Activated CD4-positive, CD25-positive, alpha-beta regulatory T cell treated with anti-CD3 and anti-CD28 coated beads, Interleukin-2, amount 50 U/mL, for 16 hours (primary cell): ENCODE measurements around the gene CSAD.

Experiments used
- DNase-seq: peaks from one replicate; pipeline ENCODE4 v3.0.0-alpha.2; 2020; ENCODE audit warnings: low read depth, low spot score

Gene CSAD, protein sequence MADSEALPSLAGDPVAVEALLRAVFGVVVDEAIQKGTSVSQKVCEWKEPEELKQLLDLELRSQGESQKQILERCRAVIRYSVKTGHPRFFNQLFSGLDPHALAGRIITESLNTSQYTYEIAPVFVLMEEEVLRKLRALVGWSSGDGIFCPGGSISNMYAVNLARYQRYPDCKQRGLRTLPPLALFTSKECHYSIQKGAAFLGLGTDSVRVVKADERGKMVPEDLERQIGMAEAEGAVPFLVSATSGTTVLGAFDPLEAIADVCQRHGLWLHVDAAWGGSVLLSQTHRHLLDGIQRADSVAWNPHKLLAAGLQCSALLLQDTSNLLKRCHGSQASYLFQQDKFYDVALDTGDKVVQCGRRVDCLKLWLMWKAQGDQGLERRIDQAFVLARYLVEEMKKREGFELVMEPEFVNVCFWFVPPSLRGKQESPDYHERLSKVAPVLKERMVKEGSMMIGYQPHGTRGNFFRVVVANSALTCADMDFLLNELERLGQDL

GRCh38 chr12:53180220-53180930, at the start of gene CSAD, which contains the start of gene ZNF740:
TSS of gene CSAD (minus strand) at chr12:53180925. CDS start at chr12:53173470, 7,455 bp downstream.
TSS of gene ZNF740 (plus strand) at chr12:53180722. CDS start at chr12:53181984, 1,262 bp downstream.
- DNase-seq = peak; percentile 94

- no peak for DNase-seq
Observed at GRCh38 chr12:53230108-53230845, 49.6 kb upstream of the CSAD start.

DNA sequence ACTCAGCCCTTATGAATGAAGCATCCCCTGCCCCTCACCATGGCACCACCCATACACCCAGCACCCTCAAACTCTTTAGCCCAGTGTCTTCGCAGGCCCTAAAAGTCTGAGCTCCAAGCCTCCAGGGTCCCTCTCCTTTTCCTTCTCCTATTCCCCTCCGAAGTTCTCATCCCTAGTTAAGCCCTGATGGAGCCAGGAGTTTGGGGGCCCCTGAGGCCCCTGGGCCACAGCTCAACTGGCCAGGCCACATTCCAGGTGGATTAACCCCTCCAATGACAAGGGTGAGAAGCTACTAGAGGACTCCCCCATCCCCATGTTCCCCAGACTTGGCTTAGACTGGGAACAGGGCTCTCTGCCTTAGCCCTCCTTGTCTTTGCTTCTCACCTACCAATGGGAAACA, 48.7 kb upstream of the CSAD start:
- DNase-seq = no peak

DNA sequence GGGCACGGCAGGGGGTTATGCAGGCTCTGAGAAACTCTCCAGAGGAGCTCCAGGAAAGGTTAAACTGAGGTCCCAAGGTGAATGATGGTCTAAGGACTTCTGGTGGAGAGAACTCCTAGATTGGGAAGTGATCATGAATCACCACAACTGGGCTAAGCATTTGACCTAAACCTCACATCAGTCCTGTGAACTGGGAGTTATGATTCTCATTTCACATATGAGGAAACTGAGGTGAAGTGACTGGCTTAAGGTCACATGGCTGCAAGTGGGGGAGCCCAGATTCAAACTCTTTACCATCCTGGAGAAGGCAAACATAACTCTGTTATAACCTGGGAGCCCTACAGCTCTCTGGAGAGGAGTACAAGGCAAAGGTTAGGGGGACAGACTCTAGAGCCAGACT, 47.1 kb upstream of the CSAD start:
- DNase-seq = no peak

DNA sequence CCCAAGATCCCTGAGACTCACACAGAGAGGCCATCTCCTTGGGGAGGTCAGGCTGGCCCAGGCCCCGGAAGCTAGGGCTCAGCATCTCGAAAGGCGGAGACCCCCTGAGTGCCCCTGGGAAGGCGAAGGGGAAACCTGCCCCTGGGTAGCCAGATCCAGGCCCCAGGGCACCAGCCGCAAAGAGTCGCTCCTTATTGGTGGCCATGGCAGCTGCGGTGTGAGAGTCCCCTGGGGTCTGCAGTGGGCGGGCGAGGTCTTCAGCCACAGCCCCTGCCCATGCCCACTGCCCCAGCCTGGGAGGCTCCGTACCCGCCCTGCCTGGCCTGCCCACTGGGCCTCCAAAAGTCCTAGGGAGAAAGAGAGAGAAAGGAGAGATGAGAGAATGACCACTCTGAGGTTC, 46.6 kb upstream of the CSAD start:
- no peak for DNase-seq

- DNase-seq = no peak
Observed at GRCh38 chr12:53226815-53227214, 46.1 kb upstream of the CSAD start.

DNA sequence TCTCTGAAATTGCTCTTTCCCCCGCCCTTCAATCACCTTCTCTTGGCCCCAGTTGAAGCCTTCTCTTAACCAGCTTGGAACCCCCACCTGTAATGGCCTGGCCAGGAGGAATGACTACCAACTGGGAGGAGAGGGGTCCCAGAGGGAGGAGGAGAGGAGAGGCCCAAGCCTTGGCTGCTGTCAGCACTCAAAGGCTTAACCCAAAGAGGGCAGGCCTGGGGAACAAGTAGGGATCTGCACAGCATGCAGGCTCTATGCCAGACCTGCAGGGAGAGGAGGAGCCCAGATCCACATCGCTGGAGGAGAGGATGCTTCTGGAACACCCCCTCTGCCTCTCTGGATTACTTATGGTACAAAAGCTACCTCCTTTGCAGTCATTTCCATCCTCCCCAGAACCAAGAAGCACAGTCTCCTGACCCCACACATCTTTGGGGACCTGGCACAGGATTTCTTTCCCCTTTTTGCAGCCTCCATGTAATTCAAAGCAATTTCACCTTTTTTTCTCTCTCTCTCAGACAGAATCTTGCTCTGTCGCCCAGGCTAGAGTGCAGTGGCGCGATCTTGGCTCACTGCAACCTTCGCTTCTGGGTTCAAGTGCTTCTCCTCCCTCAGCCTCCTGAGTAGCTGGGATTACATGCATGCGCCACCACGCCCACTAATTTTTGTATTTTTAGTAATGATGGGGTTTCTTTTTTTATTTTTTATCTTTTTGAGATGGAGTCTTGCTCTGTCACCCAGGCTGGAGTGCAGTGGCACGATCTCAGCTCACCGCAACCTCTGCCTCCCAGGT, 45.1 kb upstream of the CSAD start:
- DNase-seq = no peak

GRCh38 chr12:53224897-53225634, 44.3 kb upstream of the CSAD start:
- DNase-seq = no peak

DNA sequence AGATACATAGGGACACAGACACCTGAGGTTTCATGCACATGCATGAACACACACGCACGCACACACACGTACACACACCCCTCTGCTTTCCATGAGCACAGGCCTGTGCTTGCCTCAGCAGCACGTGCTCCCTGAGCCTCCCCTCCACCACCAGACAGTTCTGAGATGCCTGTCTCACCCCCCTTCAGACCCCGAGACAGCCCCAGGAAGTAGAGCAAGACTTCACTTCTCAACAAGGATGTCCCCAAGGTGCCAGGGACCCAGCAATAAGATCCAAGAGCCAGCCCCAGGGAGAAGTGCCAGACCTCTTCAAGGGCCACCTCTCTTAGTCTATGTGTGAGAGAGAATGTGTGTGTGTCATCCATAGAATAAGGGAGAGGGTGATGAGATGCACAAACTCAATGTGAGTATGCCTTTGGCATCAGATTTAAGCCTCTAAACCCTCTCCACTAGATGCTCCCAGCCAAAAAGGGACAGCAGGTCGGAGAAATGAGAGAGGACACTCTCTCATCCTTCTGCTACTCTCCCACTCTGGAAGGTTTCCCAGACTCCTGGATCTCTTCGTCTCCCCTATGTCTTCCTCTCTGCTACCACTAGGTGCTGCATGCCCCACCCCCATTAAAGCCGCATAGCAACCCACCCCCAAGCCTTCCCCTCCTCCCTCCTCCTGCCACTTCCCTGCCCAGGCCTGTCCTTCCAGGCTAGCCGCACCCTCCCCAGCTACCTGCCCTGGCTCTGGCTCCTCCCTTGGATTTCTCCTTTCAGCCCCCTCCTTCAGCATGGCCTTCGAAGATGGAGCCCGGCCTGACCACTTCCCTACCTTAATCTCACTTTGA, 43.6 kb upstream of the CSAD start:
- DNase-seq = no peak

DNA sequence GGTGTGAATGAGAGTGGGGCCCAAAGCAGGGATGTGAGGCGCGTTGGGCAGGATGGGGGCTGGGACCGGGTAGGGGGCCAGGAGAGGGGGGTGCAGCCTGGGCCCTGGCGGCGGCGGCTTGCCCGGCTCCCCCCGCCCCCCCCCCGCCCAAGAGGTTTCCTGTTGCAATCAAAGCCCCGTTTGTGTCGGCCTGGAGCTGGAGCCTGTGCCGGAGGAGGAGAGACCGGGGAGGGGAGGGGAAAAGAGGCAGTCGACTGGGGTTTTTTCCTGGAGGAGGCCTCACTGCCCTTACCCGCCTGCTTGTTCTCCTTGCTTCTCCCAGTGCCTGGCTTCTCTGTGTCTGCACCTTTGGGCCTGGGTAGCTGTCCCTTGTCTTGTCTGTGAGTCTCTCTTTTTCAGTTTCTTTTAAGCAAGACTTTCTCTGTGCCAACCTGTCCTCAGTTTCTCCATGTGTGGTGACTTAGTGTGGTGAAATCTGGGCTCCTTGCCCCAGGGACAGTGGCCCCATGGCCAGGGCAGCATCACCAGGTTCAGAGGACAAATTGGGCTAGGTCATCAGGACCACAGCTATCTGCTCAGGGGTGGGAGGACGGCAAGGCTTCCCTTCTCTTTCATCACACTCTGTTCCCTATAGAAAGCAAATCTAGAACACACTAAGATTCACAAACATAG, 42.8 kb upstream of the CSAD start:
- no peak for DNase-seq

- no peak for DNase-seq
Observed at GRCh38 chr12:53222806-53223261, 42.1 kb upstream of the CSAD start.

DNA sequence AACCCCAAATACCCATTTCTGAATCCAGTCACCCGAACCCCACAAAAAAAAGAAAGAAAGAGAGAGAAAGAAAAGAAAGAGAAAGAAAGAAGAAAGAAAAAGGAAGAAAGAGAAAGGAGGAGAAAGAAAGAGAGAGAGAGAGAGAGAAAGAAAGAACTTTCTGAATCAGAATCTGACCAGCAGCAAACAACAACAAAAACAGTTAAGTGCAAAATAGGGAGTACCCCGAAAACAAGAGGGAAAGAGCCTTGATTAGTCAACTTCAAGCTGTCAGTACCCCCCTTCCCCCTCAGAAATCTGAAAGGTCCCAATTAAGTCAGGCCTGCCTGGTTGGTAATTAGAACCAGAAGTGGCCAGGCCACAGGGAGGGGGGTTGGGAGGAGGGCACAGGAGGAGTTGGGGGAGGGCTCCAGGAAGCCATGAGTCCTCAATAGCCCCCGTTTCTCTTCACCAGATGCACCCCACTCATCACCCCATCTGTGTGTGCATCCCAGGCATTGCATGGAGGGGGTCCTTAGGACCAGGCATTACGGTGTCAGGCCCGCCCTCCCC, 41.5 kb upstream of the CSAD start:
- no peak for DNase-seq

DNA sequence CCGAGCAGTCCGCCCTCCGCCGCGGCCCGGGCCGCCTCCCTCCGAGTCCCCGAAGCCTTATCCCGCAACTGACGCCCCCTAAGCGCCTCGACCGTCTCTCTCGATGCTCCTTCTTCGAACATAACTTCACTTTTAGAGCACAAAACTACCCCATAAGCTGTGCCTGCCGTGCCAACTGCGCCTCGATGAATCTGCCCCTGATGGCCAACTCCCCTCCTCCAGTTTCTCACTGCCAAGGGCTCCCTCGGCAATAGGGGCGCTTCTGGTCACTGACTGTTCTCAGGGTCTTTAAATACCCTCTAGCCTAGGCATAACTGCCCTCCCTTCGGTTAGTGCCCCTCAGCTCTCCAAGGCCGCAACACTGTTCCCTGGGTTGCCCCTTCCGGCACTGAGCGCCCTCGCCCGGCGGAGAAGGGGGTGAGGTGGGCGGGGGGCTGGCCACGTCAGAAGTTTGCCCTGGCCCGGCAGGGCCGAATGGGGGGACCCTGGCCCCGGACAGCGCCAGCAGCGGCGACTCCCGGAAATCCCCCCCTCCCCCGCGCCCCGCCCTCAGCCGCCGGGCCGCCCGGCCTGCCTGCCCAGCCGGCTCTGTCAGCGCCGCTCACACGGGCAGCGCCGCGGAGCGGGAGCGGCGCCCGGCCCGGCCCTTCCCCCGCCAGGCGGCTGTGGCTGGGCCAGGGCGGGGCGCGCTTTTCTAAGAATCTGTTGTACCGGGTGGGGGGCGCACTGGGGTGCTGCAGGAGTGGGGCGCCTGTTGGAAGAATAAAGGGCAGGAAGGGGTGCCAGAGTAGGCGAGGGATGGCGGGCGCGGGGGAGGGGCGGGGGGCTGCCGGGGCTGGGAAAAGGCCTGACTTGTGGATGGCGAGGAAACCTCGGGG, 40.7 kb upstream of the CSAD start:
- peak; percentile 12 for DNase-seq

DNA sequence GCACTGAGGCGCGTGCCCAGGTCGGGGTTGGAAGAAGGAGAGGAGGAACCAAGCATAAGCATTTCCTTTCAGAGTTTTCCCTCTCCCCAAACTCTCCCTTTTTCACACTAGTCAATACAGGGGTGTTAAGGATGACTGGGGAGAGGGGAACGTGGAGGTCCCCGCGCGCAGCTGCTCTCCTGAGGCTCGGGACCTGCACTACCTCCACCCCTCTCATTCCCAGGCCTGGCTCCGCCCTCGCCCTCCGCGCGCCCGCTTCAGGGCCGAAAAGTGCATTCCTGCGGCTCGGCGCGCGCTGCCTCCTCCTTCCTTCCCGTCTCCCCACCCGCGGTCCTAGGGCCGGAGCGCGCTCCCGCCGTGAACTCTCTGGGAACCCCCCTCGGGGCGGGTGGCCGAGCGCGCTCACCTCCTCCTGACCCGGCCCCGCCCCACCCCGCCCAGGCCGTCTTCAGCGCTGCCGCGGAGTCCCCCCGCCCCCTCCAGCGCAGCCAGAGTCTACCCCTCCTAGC, 40.0 kb upstream of the CSAD start:
- DNase-seq = peak; percentile 61

- peak; percentile 64 for DNase-seq
Observed at GRCh38 chr12:53219956-53220693, 39.4 kb upstream of the CSAD start.

GRCh38 chr12:53219292-53219955, 38.7 kb upstream of the CSAD start:
- DNase-seq = peak; percentile 26
